ENCODE measurements around the gene NOD2.

The NOD2 gene

DNA sequence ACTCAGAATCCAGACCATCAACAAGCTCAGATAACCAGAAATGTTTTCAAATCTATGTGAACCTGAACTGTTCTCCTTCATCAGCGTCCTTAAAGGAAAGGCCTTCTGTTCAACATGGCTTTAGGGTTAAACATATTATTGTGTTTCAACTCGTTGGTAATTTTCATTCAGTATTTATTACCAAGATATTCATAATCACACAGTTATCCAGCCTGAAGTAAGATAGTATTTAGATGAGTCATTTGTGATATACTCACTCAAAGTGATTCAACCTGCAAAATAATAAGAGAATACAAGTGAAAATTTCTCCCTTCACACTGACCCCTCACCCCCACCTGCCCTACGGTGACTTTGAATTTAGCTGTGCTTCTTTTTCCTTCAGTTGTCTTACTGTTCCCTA lies 51.5 kb downstream of the NOD2 start:
- no peak overlapping the region for H3K27ac ChIP-seq (ENCODE audit: low read depth, low read length, severe bottlenecking)
- no CpG with 5 or more reads among the region's 3 CpGs for WGBS, 2 experiments (ENCODE audit: insufficient coverage in 2 of 2)
- no peaks in the 10 kb centered on the region for H3K9me3 ChIP-seq (ENCODE audit: control insufficient read depth, low read length)
- no peak overlapping the region for H3K4me3 ChIP-seq (ENCODE audit: extremely low read depth, insufficient read depth, low read length, poor library complexity, severe bottlenecking)
- peaks cover 4% of the 10 kb centered on the region for H3K4me1 ChIP-seq (ENCODE audit: control insufficient read depth, insufficient read depth, low read length, poor library complexity, severe bottlenecking)
- no peaks in the 10 kb centered on the region for H3K36me3 ChIP-seq (ENCODE audit: control insufficient read depth, insufficient read depth, low read length)

DNA sequence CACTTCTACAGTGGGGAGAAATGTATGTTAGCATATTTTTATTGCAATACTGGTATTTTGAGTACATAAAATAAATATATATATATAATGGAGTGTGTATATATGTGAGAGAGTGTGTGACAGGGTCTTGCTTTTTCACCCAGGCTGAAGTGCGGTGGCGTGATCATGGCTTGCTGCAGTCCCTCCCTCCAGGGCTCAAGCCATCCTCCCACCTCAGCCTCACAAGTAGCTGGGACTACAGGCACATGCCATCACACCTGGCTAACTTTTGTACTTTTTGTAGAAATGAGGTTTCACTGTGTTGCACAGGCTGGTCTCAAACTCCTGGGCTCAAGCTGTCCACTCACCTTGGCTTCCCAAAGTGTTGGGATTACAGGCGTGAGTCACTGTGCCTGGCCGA lies 52.5 kb downstream of the NOD2 start:
- H3K9me3 ChIP-seq (ENCODE audit: control insufficient read depth, low read length) = no peaks in the 10 kb centered on the region
- peaks cover 4% of the 10 kb centered on the region for H3K4me1 ChIP-seq (ENCODE audit: control insufficient read depth, insufficient read depth, low read length, poor library complexity, severe bottlenecking)
- no peak overlapping the region for H3K4me3 ChIP-seq (ENCODE audit: extremely low read depth, insufficient read depth, low read length, poor library complexity, severe bottlenecking)
- H3K27ac ChIP-seq (ENCODE audit: low read depth, low read length, severe bottlenecking) = no peak overlapping the region
- WGBS, 2 experiments (ENCODE audit: insufficient coverage in 2 of 2) = 88 to 92% methylated on average over 1 to 2 of the region's 4 CpGs
- no peaks in the 10 kb centered on the region for H3K36me3 ChIP-seq (ENCODE audit: control insufficient read depth, insufficient read depth, low read length)

DNA sequence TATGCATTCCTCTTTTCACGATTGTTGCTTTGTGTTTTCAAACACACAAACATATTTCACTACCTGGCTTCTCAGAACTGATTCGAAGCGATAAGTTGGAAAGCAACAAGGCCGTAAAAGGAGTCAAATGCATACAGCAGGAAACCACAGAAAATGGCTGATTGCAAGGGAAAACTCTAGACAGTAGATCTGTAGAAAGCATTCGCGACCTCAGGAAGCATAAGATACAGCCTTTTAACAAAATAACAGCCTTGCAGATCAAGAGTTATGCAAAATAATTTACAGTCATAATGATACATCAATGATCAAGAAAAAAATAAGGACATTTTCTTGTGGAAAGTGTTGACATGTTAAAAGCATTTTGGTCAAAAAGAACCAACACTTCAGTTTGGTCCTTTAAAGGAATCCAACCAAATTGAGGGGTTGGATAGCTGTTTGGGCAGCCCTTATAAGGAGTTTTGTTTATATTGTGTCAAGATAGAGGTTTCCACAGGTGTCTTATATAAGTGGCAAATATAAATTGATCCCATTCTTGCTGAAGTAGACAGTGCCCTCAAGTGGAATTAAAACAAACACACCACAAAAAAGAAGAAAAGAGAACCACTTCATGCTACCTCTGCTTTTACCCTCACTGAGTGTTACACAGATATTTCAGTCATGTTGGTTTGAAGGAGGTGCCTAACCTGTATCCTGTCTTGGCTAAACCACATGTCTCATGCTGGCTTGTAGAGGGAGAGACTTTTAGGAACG lies 54.0 kb downstream of the NOD2 start:
- Histone ChIP-seq H3K4me1 (ENCODE audit: control insufficient read depth, insufficient read depth, low read length, poor library complexity, severe bottlenecking) (peaks cover 4% of the 10 kb centered on the region), H3K36me3 (ENCODE audit: control insufficient read depth, insufficient read depth, low read length) (no peaks in the 10 kb centered on the region), H3K27ac (ENCODE audit: low read depth, low read length, severe bottlenecking) (no peak overlapping the region), H3K4me3 (ENCODE audit: extremely low read depth, insufficient read depth, low read length, poor library complexity, severe bottlenecking) (no peak overlapping the region), H3K9me3 (ENCODE audit: control insufficient read depth, low read length) (no peaks in the 10 kb centered on the region)
- 84 to 89% methylated on average over 3 to 4 of the region's 7 CpGs for WGBS, 2 experiments (ENCODE audit: insufficient coverage in 2 of 2)

DNA sequence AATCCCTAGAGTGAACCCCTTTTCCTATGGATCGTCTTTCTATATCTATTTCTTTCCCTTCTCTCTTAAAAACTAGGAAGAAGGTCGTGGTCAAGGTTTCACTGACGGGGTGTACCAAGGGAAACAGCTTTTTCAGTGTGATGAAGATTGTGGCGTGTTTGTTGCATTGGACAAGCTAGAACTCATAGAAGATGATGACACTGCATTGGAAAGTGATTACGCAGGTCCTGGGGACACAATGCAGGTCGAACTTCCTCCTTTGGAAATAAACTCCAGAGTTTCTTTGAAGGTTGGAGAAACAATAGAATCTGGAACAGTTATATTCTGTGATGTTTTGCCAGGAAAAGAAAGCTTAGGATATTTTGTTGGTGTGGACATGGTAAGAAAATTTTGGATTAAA lies 58.1 kb downstream of the NOD2 start:
- Histone ChIP-seq H3K4me1 (ENCODE audit: control insufficient read depth, insufficient read depth, low read length, poor library complexity, severe bottlenecking) (no peaks in the 10 kb centered on the region), H3K9me3 (ENCODE audit: control insufficient read depth, low read length) (no peaks in the 10 kb centered on the region), H3K4me3 (ENCODE audit: extremely low read depth, insufficient read depth, low read length, poor library complexity, severe bottlenecking) (no peak overlapping the region), H3K27ac (ENCODE audit: low read depth, low read length, severe bottlenecking) (no peak overlapping the region), H3K36me3 (ENCODE audit: control insufficient read depth, insufficient read depth, low read length) (peaks cover 16% of the 10 kb centered on the region)
- 92 to 93% methylated on average over 4 of the region's 6 CpGs for WGBS, 2 experiments (ENCODE audit: insufficient coverage in 2 of 2)

DNA sequence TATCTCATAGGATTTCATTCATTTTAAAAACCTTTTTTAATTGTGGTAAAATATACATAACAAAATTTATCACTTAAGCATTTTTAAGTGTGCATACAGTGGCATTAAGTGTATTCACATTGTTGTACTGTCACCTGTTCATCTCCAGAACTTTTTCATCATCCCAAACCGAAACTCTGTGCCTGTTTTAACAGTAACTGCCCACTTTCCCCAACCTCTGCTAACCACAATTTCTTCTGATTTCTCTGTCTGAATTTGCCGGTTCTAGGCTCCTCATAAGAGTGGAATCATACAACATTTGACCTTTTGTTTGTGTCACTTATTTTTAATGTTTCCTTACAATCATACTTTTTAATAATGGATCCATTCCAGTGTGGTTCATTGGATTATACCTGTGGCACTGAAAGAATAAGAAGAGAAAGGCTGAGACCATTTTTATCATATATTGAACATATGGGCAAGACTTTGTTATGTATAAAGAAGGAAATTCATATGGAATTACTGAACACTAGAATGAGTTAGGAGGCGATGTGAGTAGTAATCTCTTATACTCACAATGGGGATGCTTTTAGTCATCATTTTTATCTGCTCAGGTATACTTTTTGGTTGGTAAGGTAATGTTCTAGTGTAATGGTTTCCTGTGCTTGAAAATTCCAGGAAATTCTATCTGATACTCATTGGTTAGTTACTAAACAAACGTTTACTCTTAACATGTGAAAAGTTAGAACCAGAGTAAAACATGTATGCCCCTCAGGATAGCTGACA lies 59.2 kb downstream of the NOD2 start:
- H3K36me3 ChIP-seq (ENCODE audit: control insufficient read depth, insufficient read depth, low read length) = peaks cover 16% of the 10 kb centered on the region
- H3K4me3 ChIP-seq (ENCODE audit: extremely low read depth, insufficient read depth, low read length, poor library complexity, severe bottlenecking) = no peak overlapping the region
- no peak overlapping the region for H3K27ac ChIP-seq (ENCODE audit: low read depth, low read length, severe bottlenecking)
- WGBS, 2 experiments (ENCODE audit: insufficient coverage in 2 of 2) = 86 to 90% methylated on average over 2 of the region's 4 CpGs
- H3K9me3 ChIP-seq (ENCODE audit: control insufficient read depth, low read length) = no peaks in the 10 kb centered on the region
- no peaks in the 10 kb centered on the region for H3K4me1 ChIP-seq (ENCODE audit: control insufficient read depth, insufficient read depth, low read length, poor library complexity, severe bottlenecking)

DNA sequence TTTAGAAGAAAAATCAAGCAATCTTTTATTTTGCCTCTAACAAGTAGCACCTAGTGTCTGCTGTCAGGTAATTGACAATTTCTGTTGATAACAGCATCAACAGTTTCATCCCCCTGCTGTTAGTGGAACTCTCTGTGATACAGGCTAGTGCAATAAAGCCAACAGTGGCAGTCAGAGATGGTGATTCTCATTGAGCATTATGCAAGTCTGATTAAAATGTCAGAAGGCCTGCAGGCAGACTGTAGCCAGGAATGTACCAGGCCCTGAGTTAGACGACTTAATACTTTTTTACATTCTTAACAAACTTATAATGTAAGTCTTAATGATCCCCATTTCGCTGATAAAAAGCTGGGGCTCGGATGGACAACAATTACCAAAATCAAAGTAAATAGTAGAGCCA lies 63.1 kb downstream of the NOD2 start:
- Histone ChIP-seq H3K4me1 (ENCODE audit: control insufficient read depth, insufficient read depth, low read length, poor library complexity, severe bottlenecking) (no peaks in the 10 kb centered on the region), H3K9me3 (ENCODE audit: control insufficient read depth, low read length) (no peaks in the 10 kb centered on the region), H3K27ac (ENCODE audit: low read depth, low read length, severe bottlenecking) (no peak overlapping the region), H3K36me3 (ENCODE audit: control insufficient read depth, insufficient read depth, low read length) (peaks cover 16% of the 10 kb centered on the region), H3K4me3 (ENCODE audit: extremely low read depth, insufficient read depth, low read length, poor library complexity, severe bottlenecking) (no peak overlapping the region)
- no CpG with 5 or more reads among the region's 3 CpGs for WGBS, 2 experiments (ENCODE audit: insufficient coverage in 2 of 2)

DNA sequence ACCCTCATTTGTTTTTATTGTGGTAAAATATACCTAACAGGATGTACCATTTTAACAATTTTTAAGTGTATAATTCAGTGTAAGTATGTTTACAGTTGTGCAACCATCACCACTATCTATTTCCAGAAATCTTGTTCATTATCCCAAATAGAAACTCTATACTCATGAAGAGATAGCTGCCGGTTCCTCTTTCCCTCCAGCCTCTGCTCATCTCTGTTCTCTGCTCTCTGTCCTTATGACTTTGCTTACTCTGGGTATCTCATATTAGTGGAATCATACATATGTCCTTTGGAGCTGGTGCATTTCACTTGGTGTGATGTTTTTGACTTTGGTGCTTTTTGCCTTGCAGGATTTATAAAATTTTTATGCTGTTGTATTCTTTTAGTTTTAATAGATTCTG lies 67.9 kb downstream of the NOD2 start:
- Histone ChIP-seq H3K4me3 (ENCODE audit: extremely low read depth, insufficient read depth, low read length, poor library complexity, severe bottlenecking) (no peak overlapping the region), H3K9me3 (ENCODE audit: control insufficient read depth, low read length) (peaks cover 7% of the 10 kb centered on the region), H3K4me1 (ENCODE audit: control insufficient read depth, insufficient read depth, low read length, poor library complexity, severe bottlenecking) (no peaks in the 10 kb centered on the region), H3K36me3 (ENCODE audit: control insufficient read depth, insufficient read depth, low read length) (peaks cover 13% of the 10 kb centered on the region), H3K27ac (ENCODE audit: low read depth, low read length, severe bottlenecking) (no peak overlapping the region)
- WGBS, 2 experiments (ENCODE audit: insufficient coverage in 2 of 2) = 80% methylated on average over 1 of the region's 1 CpG; no CpG with 5 or more reads in 1 of the 2 experiments

DNA sequence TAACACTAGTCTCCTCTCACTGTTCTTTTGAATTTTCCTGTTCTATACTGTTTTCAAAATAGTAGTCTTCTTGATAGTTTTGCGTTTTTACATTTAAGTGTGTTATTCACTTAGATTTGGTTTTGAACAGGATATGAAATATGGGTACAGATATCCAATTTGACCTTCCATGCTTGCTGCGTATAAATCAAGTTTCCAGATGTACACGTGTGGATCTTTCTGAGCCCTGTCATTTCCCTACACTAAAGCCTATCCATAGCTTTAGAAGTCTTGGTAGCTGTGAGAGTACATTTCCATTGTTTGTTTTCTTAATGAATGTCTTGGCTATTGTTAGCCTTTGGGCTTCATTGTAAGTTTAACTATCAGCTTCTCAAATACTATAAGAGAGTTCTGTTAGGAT lies 68.8 kb downstream of the NOD2 start:
- H3K36me3 ChIP-seq (ENCODE audit: control insufficient read depth, insufficient read depth, low read length) = peaks cover 22% of the 10 kb centered on the region
- H3K27ac ChIP-seq (ENCODE audit: low read depth, low read length, severe bottlenecking) = no peak overlapping the region
- WGBS, 2 experiments (ENCODE audit: insufficient coverage in 2 of 2) = 71 to 100% methylated on average over 1 of the region's 3 CpGs
- no peaks in the 10 kb centered on the region for H3K4me1 ChIP-seq (ENCODE audit: control insufficient read depth, insufficient read depth, low read length, poor library complexity, severe bottlenecking)
- H3K9me3 ChIP-seq (ENCODE audit: control insufficient read depth, low read length) = peaks cover 14% of the 10 kb centered on the region
- no peak overlapping the region for H3K4me3 ChIP-seq (ENCODE audit: extremely low read depth, insufficient read depth, low read length, poor library complexity, severe bottlenecking)

DNA sequence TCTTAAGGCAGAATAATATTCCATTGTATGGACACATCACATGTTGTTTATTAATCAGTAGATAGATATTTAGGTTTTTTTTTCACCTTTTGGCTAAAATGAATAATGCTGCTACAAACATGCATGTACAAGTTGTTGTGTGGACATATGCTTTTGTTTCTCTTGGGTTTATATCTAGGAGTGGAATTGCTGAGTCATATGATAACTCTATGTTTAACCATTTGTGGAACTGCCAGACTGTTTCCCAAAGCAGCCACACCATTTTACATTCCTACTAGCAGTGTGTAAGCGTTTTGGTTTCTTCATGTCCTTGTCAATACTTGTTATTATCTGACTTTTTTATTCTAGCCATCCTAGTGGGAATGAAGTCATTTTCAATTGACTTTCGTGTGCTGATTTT lies 69.8 kb downstream of the NOD2 start:
- H3K4me1 ChIP-seq (ENCODE audit: control insufficient read depth, insufficient read depth, low read length, poor library complexity, severe bottlenecking) = no peaks in the 10 kb centered on the region
- no peak overlapping the region for H3K4me3 ChIP-seq (ENCODE audit: extremely low read depth, insufficient read depth, low read length, poor library complexity, severe bottlenecking)
- peaks cover 14% of the 10 kb centered on the region for H3K9me3 ChIP-seq (ENCODE audit: control insufficient read depth, low read length)
- no CpG with 5 or more reads among the region's 2 CpGs for WGBS, 2 experiments (ENCODE audit: insufficient coverage in 2 of 2)
- peaks cover 22% of the 10 kb centered on the region for H3K36me3 ChIP-seq (ENCODE audit: control insufficient read depth, insufficient read depth, low read length)
- H3K27ac ChIP-seq (ENCODE audit: low read depth, low read length, severe bottlenecking) = no peak overlapping the region

DNA sequence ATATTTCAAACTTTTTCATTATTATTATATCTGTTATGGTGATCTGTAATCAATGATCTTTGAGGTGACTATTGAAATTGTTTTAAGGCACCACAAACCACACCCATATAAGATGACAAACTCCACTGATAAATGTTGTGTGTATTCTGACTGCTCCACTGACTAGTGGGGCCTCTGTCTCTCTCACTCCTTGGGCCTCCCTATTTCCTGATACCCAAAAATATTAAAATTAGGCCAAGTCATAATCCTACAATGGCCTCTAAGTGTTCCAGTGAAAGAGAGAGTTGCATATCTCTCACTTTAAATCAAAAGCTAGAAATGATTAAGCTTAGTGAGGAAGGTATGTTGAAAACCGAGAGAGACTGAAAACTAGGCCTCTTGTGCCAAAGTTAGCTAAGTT lies 71.9 kb downstream of the NOD2 start:
- Histone ChIP-seq H3K4me3 (ENCODE audit: extremely low read depth, insufficient read depth, low read length, poor library complexity, severe bottlenecking) (no peak overlapping the region), H3K4me1 (ENCODE audit: control insufficient read depth, insufficient read depth, low read length, poor library complexity, severe bottlenecking) (no peaks in the 10 kb centered on the region), H3K27ac (ENCODE audit: low read depth, low read length, severe bottlenecking) (no peak overlapping the region), H3K9me3 (ENCODE audit: control insufficient read depth, low read length) (peaks cover 14% of the 10 kb centered on the region), H3K36me3 (ENCODE audit: control insufficient read depth, insufficient read depth, low read length) (peaks cover 22% of the 10 kb centered on the region)
- WGBS, 2 experiments (ENCODE audit: insufficient coverage in 2 of 2) = 90 to 100% methylated on average over 1 of the region's 1 CpG

DNA sequence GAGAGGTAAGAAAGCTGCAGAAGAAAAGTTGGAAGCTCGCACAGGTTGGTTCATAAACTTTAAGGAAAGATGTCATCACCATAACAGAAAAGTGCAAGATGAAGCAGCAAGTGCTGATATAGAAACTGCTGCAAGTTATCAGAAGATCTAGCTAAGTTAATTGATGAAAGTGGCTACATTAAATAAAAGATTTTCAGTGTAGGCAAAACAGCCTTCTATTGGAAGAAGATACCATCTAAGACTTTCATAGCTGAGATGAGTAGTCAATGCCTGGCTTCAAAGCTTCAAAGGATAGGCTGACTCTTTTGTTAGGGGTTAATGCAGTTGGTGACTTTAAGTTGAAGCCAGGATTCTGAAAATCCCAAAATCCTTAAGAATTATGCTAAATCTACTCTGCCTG lies 72.5 kb downstream of the NOD2 start:
- WGBS, 2 experiments (ENCODE audit: insufficient coverage in 2 of 2) = 80% methylated on average over 1 of the region's 1 CpG; no CpG with 5 or more reads in 1 of the 2 experiments

More for the DNA sequence above, 72.5 kb downstream of the NOD2 start:
- Histone ChIP-seq H3K27ac (ENCODE audit: low read depth, low read length, severe bottlenecking) (no peak overlapping the region), H3K4me1 (ENCODE audit: control insufficient read depth, insufficient read depth, low read length, poor library complexity, severe bottlenecking) (no peaks in the 10 kb centered on the region), H3K9me3 (ENCODE audit: control insufficient read depth, low read length) (peaks cover 14% of the 10 kb centered on the region), H3K4me3 (ENCODE audit: extremely low read depth, insufficient read depth, low read length, poor library complexity, severe bottlenecking) (no peak overlapping the region), H3K36me3 (ENCODE audit: control insufficient read depth, insufficient read depth, low read length) (peaks cover 22% of the 10 kb centered on the region)
